SK-N-SH (cell line): ENCODE measurements around the gene HEG1. TPM values are rescaled to one million over a fixed set of nuclear protein-coding genes. Genes with fewer than 3 reads are reported as not detected.

Experiments
- CTCF ChIA-PET: fragments of 300-600, 350-600 bp; formaldehyde crosslinking; extraction: SDS; loops from one replicate; lab custom pipeline; 2021; lab: Yijun Ruan, JAX
- POLR2A ChIA-PET: fragments of 350-600 bp; sonication (Branson Sonifier 250); formaldehyde crosslinking; extraction: SDS; loops from one replicate; lab custom pipeline; 2020; ENCODE audit warnings: antibody characterized with exemption, inconsistent platforms; lab: Yijun Ruan, JAX
- DNase-seq: peaks from one replicate; pipeline ENCODE4 v3.0.0; 2012
- H2AFZ ChIP-seq: fragments of 200-600 bp; sonication (generic); 2 replicates; pipeline ENCODE4 v1.8.1; 2016; ENCODE audit warnings: antibody characterized with exemption, mild to moderate bottlenecking, low read depth
- H3F3A ChIP-seq: fragments of 200-600 bp; sonication (generic); replicated peaks from 2 replicates; pipeline ENCODE3; 2016; ENCODE audit warnings: antibody characterized with exemption, mild to moderate bottlenecking; ENCODE audit not compliant: insufficient read depth
- H3K27ac ChIP-seq, 2 experiments: fragments of 200-500 bp in 1 of 2; fragments of 200-600 bp in 1 of 2; sonication (Bioruptor generic) in 1 of 2; sonication (generic), shearing (Covaris generic) in 1 of 2; 2 replicates each; pipeline versions ENCODE4 v1.5.1 to v1.6.1; 2014 to 2016; ENCODE audit warnings: low read depth in 2 of 2, inconsistent platforms in 1 of 2, low read length in 1 of 2, mild to moderate bottlenecking in 1 of 2, mixed read lengths in 1 of 2
- H3K27me3 ChIP-seq: fragments of 200-600 bp; sonication (generic), shearing (Covaris generic); 2 replicates; pipeline ENCODE4 v1.6.1; 2016; ENCODE audit warnings: mixed run types; ENCODE audit not compliant: insufficient read depth
- H3K36me3 ChIP-seq, 2 experiments: fragments of 200-500 bp in 1 of 2; fragments of 200-600 bp in 1 of 2; sonication (Bioruptor generic) in 1 of 2; sonication (generic) in 1 of 2; replicated peaks in 1 of 2; 2 replicates each; pipeline versions ENCODE3 to v1.5.1; 2014 to 2016; ENCODE audit warnings: low read length in 1 of 2, mild to moderate bottlenecking in 1 of 2; ENCODE audit not compliant: insufficient read depth in 2 of 2, control insufficient read depth in 1 of 2
- H3K4me1 ChIP-seq, 2 experiments: fragments of 200-500 bp in 1 of 2; fragments of 200-600 bp in 1 of 2; sonication (Bioruptor generic) in 1 of 2; sonication (generic), shearing (Covaris generic) in 1 of 2; 2 replicates each; pipeline versions ENCODE4 v1.5.1 to v1.6.1; 2014 to 2016; ENCODE audit warnings: low read depth in 1 of 2, low read length in 1 of 2, mixed run types in 1 of 2; ENCODE audit not compliant: insufficient read depth in 2 of 2, control insufficient read depth in 1 of 2
- H3K4me2 ChIP-seq: fragments of 200-600 bp; sonication (generic), shearing (Covaris generic); 2 replicates; pipeline ENCODE4 v1.6.1; 2017; ENCODE audit warnings: mixed run types
- H3K4me3 ChIP-seq, 2 experiments: fragments of 200-500 bp in 1 of 2; fragments of 200-600 bp in 1 of 2; sonication (Bioruptor generic) in 1 of 2; sonication (generic), shearing (Covaris generic) in 1 of 2; 2 replicates each; pipeline versions ENCODE4 v1.5.1 to v1.8.1; 2014 to 2016; ENCODE audit warnings: low read depth in 2 of 2, inconsistent platforms in 1 of 2, low read length in 1 of 2, mild to moderate bottlenecking in 1 of 2, mixed read lengths in 1 of 2, moderate library complexity in 1 of 2
- H3K79me2 ChIP-seq: fragments of 200-600 bp; sonication (generic); 2 replicates; pipeline ENCODE4 v1.8.1; 2017; ENCODE audit warnings: mild to moderate bottlenecking; ENCODE audit not compliant: insufficient read depth
- H3K9ac ChIP-seq: fragments of 200-600 bp; sonication (generic); 2 replicates; pipeline ENCODE4 v1.6.1; 2017; ENCODE audit warnings: mixed run types
- H3K9me2 ChIP-seq: fragments of 200-600 bp; sonication (generic); 2 replicates; pipeline ENCODE4 v1.6.1; 2017; ENCODE audit warnings: mixed run types
- H3K9me3 ChIP-seq: fragments of 200-600 bp; sonication (generic); 2 replicates; pipeline ENCODE4 v1.6.1; 2017; ENCODE audit warnings: mixed run types, mild to moderate bottlenecking, moderate library complexity
- H4K20me1 ChIP-seq: fragments of 200-600 bp; sonication (generic); 2 replicates; pipeline ENCODE4 v1.6.1; 2017; ENCODE audit warnings: mild to moderate bottlenecking, mixed run types; ENCODE audit not compliant: insufficient read depth
- CHD2 ChIP-seq: fragments of 150-350 bp; IDR thresholded peaks from 2 replicates; pipeline ENCODE4 v1.6.1; 2018; ENCODE audit warnings: low read length; ENCODE audit not compliant: partially characterized antibody
- CTCF ChIP-seq: fragments of 200-600 bp; sonication (generic); IDR thresholded peaks from 2 replicates; pipeline ENCODE4 v1.6.1; 2017; ENCODE audit warnings: antibody characterized with exemption, mild to moderate bottlenecking, moderate library complexity
- ELF1 ChIP-seq: IDR thresholded peaks from 2 replicates; pipeline ENCODE4 v1.4.0; 2012
- EP300 ChIP-seq, 2 experiments: IDR thresholded peaks; 2 replicates each; pipeline versions ENCODE4 v1.4.0 to v1.6.1; 2012; ENCODE audit warnings: borderline replicate concordance in 1 of 2, low read depth in 1 of 2, low read length in 1 of 2
- FOSL2 ChIP-seq: IDR thresholded peaks from 2 replicates; pipeline ENCODE4 v1.4.0; 2012; ENCODE audit warnings: low read depth, mild to moderate bottlenecking, moderate library complexity, borderline replicate concordance
- FOXJ3 ChIP-seq: sonication (generic); formaldehyde crosslinking; IDR thresholded peaks from 2 replicates; pipeline ENCODE4 v1.5.1; 2020; ENCODE audit warnings: mild to moderate bottlenecking, missing genetic modification reagents
- MXI1 ChIP-seq: IDR thresholded peaks from 2 replicates; pipeline ENCODE4 v1.6.1; 2012; ENCODE audit warnings: mild to moderate bottlenecking, low read depth, low read length, improper control_type of control experiment
- NFIC ChIP-seq: IDR thresholded peaks from 2 replicates; pipeline ENCODE4 v1.4.0; 2012; ENCODE audit warnings: borderline replicate concordance
- PBX3 ChIP-seq: IDR thresholded peaks from 2 replicates; pipeline ENCODE4; 2012
- POLR2AphosphoS5 ChIP-seq: IDR thresholded peaks from 2 replicates; pipeline ENCODE4 v1.6.1; 2012; ENCODE audit warnings: low read depth, low read length
- RAD21 ChIP-seq: IDR thresholded peaks from 2 replicates; pipeline ENCODE4 v1.6.1; 2012; ENCODE audit warnings: mild to moderate bottlenecking, low read length
- RCOR1 ChIP-seq: fragments of 150-350 bp; IDR thresholded peaks from 2 replicates; pipeline ENCODE4 v1.6.1; 2017; ENCODE audit warnings: antibody characterized with exemption, low read length
- USF1 ChIP-seq: IDR thresholded peaks from 2 replicates; pipeline ENCODE4 v1.4.0; 2012; ENCODE audit warnings: low read depth, borderline replicate concordance
- USF2 ChIP-seq: fragments of 150-350 bp; IDR thresholded peaks from 2 replicates; pipeline ENCODE4 v1.6.1; 2017; ENCODE audit warnings: antibody characterized with exemption, low read length, low read depth, borderline replicate concordance
- YY1 ChIP-seq: IDR thresholded peaks from 2 replicates; pipeline ENCODE4 v1.4.0; 2012; ENCODE audit warnings: low read depth, mild to moderate bottlenecking
- WGBS: methylation state at CpG from one replicate; pipeline ENCODE4 v1.1.6; 2017; ENCODE audit warnings: low lambda C conversion rate; 5-methylcytosine and 5-hydroxymethylcytosine counted together
- polyA plus RNA-seq, 3 experiments: library from polyadenylated mRNA; depleted of rRNA; stranded (reverse); fragments of >200 nt; gene quantifications; 2 replicates each; pipeline ENCODE4 v1.2.3, GENCODE V29; 2012

The HEG1 gene
- polyA plus RNA-seq, 1 of the 3 experiments (the other 2 are of a cell fraction) = 27.7 TPM

- Histone ChIP-seq H3K79me2 (no peaks in the 10 kb centered on the region), H3K27ac (no peak overlapping the region), H3K9me2 (no peaks in the 10 kb centered on the region), H3F3A (no peaks in the 10 kb centered on the region), H3K4me3 (no peak overlapping the region), H3K9me3 (no peaks in the 10 kb centered on the region), H3K9ac (no peak overlapping the region), H3K36me3 (no peaks in the 10 kb centered on the region), H4K20me1 (no peaks in the 10 kb centered on the region), H3K4me1 (peaks cover 0 to 4% of the 10 kb centered on the region in 2 experiments; a peak in 1 of 4 replicates), H3K4me2 (no peak overlapping the region), H2AFZ (no peak overlapping the region), H3K27me3 (no peaks in the 10 kb centered on the region)
- DNase-seq = no peak
- POLR2A ChIA-PET = no interaction called here
- CTCF ChIA-PET = interaction anchor here (0.7 to 2.2 kb wide), 9 partner anchors 9 to 536 kb away, joined by 3 to 8 read pairs (median 3); no protein-coding TSS in a partner anchor
- WGBS = 86% methylated on average over 5 of the region's 5 CpGs
- TF ChIP-seq POLR2AphosphoS5 (no peak), CTCF (no peak), NFIC (no peak), USF2 (no peak), FOXJ3 (CRISPR knock-in tag) (no peak), RAD21 (no peak), YY1 (no peak), CHD2 (no peak), EP300 (IDR thresholded peaks at IDR 0.05; ENCODE audit: borderline replicate concordance in 1 of 2, low read depth in 1 of 2, low read length in 1 of 2) (no peak), RCOR1 (no peak), ELF1 (no peak), MXI1 (no peak), PBX3 (no peak), FOSL2 (no peak), USF1 (no peak)
These were observed 116.9 kb downstream of the HEG1 start for GRCh38 chr3:124938896-124939295.
